Tongue (tissue), 2 donors: ENCODE measurements around the gene OR5K1. TPM values are rescaled to one million over a fixed set of nuclear protein-coding genes. Genes with fewer than 3 reads are reported as not detected.

Experiments
- DNase-seq: peaks from one replicate; pipeline ENCODE4 v3.0.0-alpha.2; 2015
- total RNA-seq: library from RNA; depleted of rRNA; stranded (reverse); fragments of >200 nt; gene quantifications from one replicate; pipeline ENCODE4 v1.2.3, GENCODE V29; 2014

OR5K1 gene
- not detected for total RNA-seq

DNA sequence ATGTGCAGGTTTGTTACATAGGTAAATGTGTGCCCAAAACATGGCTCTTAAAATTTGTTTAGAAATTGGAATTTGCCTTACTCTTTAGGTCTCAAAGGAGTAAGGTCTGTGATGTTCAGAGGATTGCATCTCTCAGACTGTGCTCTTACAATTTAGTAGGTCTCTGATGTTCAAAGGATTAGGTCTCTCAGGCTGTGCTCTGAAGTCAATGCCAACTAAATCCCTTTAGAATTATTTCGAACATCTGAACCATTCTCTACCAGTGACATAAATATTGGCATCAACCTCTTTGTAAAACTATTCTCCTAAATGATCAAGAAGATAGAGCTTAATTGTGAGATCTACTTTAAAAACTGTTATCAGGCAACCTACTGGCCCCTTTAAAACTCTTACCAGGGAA, at the start of gene OR5K1:
Gene OR5K1, plus strand, starts transcription at position 301 of the 400 bp plus-strand sequence. CDS start 6,376 bp downstream, outside the sequence.
- no peak for DNase-seq

DNA sequence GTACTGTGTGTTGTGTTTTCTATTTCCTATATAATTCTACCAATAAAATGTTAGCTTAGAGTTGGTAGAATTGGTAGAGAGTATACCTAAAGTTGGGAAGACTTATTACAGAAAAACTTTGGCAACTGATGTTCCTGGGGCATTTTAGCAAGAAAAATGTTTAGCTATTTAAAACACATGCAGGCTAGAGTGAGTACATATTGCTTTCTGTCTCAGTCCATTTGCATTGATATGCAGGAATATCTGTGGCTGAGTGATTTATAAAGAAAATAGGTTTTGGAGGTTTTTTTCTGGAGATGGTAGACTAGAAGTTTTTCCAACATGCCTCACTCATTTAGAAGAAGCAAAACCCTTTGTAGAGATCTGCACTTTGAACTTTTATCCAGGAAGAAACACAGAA, 30.4 kb upstream of the OR5K1 start:
- no peak for DNase-seq

DNA sequence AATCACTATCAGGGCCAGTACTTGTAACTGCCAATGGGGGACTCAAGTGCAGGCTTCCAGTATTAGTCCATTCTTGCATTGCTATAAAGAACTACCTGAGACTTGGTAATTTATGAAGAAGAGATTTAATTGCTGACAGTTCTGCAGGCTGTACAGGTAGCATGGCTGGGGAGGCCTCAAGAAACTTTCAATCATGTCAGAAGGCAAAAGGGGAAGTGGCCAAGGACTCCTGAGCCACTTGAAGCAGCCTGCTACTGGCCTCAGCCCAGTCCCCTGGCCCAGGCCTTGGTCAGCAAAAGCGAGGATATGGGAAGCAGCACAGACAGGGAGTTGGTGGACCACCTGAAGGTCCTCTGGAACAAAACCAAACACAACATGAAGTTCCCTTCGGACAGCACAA, 29.2 kb upstream of the OR5K1 start:
- DNase-seq: no peak

DNA sequence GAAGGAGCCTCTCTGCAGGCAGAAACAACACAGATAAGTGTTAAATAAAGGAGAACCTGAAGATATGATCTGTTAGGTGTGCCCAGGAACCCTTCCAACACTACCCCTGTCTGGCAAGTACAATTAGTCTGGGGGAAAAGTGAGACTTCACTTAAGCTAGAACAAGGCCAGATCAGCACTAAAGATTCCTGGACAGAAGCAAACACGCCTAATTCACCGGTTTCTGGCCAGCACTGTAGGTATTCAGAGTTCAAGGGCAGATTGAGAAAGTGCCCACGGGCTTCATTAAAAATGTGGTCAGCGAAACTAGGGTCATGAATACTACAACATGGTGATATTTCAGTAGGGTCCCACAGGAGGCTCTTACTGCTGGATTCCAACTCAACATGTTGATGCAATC, 28.6 kb upstream of the OR5K1 start:
- no peak for DNase-seq

DNA sequence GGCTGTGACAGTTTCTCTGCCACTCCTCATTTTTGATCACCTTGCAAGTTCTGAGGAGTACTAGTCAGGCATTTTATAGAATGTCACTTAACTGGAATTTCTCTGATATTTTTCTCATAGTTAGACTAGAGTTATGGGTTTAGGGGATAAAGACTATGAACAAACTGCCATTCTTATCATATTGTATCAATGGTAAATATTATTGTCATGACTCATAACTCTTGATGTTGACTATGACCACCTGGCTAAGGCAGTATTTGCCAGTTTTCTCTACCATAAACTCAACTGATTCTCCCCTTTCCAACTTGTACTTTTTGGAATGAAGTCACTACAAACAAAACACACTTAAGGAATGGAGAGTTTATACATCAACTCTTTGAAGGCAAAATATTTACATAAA, 22.7 kb upstream of the OR5K1 start:
- DNase-seq: no peak

- peak; percentile 3 for DNase-seq
Measured at GRCh38 chr3:98445949-98446406, 17.0 kb upstream of the OR5K1 start.

GRCh38 chr3:98449606-98450193, 13.3 kb upstream of the OR5K1 start:
- DNase-seq: no peak

DNA sequence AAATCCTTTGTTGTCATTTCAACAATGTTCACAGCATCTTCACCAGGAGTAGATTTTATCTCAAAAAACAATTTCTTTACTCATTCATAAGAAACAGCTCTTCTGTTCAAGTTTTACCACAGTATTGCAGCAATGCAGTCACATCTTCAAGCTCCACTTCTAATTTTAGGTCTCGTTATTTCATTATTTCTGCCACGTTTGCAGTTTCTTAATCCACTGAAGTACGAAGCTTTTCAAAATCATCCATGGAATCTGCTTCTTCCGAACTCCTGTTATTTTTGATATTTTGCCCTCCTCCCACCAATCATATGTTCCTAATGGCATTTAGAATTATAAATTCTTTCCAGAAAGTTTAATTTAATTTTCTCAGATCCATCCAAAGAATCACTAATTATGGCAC, 12.6 kb upstream of the OR5K1 start:
- DNase-seq: no peak

DNA sequence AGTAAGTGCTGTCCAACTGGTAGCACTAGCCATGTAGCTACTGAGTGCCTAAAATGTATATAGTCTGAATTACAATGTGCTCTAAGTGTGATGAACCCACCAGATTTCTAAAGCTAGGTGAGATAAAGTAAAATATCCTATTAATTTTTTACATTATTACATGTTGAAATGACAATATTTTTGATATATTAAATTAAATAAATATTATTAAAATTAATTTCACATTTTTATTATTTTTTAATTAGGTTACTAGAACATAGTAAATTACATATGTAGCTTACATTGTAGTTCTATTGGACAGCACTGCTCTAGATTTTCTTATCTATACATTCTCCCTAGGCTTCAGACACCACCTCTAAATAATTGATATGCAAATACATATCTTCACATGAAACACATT, 9.2 kb upstream of the OR5K1 start:
- DNase-seq: no peak

GRCh38 chr3:98454929-98455328, 8.1 kb upstream of the OR5K1 start:
- no peak for DNase-seq

GRCh38 chr3:98457543-98457942, 5.5 kb upstream of the OR5K1 start:
- DNase-seq: no peak

GRCh38 chr3:98460220-98460619, 2.8 kb upstream of the OR5K1 start:
- no peak for DNase-seq

DNA sequence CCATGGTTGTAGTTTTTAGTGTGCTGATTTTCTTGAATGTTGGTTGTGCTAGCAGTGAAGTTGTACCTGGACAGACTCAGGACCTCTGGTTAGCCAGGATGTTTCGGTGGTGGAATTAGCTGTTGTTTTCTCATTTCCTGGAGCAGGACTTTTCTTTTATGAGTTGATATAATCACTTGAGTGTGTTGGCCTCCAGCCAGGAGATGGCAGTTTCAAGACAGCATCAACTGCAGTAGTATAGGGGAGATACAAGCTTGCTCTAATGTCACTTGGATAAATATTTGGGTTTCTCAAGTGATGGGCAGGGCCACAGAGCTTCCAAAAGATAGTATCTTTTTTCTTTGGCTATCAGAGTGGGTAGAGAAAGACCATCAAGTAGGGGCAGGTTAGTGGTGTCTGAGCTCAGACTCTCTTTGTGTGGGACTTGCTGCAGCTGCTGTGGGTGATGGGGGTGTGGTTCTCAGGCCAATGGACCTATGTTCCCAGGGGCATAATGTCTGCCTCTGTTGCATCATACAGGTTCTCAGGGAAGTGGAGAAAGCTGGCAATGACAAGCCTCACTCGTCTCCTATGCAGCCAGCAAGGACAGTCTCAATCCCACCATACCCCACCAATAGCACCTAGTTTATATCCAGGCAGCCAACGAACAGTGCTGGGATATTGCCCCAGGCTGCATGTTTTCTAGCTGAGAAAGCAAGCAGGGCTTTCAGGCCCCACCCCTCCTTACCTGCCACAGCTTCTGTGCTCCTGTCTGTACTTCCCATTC, 19.9 kb downstream of the OR5K1 start:
- no peak for DNase-seq

DNA sequence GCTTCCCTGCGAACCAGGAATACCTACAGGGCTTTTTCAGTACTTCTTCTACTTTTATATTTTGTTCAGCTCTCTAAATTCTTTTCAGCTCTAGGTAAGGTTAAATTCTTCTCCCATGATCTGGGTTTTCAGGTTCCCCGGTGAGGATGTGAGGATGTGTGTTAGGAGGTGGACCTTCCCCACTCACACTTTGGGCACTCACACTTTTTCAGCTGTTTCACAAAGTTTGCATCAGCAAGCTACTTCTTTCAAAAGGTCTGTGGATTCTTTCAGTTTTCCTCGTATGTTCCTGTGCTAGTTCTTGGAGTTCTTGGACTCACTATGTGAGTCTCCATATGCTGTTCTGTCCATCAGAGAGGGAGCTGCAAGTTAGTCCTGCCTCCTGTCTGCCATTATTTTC, 20.6 kb downstream of the OR5K1 start:
- no peak for DNase-seq

GRCh38 chr3:98497381-98497780, 34.4 kb downstream of the OR5K1 start, which contains the start of gene OR5K2:
Gene OR5K2 (plus strand): TSS chr3:98497681. CDS start chr3:98497681, 0 bp downstream.
- no peak for DNase-seq

- DNase-seq: no peak
Measured at GRCh38 chr3:98500019-98500418, 37.0 kb downstream of the OR5K1 start.

DNA sequence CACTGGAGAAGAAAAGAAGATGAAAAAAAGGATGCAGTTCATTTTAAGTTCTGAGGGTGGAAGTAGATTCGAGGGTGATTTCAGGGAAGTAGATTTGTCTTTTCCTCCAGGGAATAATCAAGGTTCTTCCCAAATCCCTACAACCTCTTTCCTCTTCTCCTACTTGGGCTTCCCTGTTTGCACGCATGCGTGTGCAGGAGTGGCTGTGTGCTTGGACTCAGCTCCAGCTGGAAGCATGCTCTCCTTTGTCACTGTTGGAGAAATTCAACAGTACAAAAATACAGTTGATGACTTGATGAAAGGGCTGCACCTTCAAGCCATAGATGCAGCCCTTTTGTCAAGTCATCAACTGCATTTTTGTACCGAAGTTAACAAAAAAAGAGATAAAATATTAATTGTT, 38.3 kb downstream of the OR5K1 start:
- DNase-seq: no peak

DNA sequence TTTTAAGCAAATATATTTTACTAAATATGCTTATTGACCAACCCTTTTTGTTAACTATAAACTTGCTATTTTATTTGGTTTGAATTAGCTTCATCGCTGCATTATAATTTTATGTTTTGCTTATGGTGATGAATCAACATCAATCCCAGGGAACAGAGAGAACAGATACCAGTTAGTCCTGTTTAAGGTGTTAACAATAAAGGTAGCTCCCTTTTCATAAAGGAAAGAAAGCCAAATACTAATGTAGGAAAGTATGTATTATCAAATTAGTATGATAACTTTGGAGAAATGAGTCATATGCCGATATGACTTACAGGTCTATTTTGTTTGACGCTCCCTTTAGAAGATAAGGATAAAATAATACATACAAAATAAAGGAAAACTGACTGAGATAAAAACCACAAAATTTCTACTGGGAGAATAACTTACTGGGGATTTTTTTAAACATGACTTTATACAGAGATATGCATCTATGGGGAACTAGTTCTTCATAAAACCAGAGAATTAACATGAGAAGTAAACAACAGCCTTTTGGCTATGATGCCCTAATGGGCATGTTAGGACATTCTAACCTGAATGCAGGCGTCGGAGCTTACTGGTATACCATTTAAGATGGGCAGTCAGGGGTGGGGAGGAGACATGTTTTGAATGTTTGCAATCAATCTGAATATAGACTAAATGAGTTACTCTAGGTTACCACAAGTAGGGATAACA, 39.0 kb downstream of the OR5K1 start:
- DNase-seq: no peak

DNA sequence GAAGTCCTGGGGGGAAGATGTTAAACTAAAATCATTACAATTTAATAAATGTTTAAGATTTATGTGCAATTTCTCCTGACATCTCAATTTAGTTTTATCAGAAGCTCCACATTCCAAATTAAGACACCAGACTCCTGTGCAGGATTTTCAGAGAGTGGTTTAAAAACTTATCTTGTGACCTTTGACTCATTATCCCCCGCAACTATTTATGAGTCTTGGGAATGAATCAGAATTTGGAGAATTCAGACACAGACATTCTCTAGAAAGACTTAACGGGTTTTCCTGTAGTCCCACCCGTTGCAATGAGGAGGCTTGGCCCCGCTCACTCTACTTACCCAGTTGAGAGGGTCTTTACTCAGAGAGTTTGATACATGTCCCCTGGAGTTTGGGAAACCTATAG, 41.5 kb downstream of the OR5K1 start:
- no peak for DNase-seq

- no peak for DNase-seq
Measured at GRCh38 chr3:98508582-98508981, 45.6 kb downstream of the OR5K1 start.

GRCh38 chr3:98512576-98512975, 49.6 kb downstream of the OR5K1 start:
- DNase-seq: no peak

DNA sequence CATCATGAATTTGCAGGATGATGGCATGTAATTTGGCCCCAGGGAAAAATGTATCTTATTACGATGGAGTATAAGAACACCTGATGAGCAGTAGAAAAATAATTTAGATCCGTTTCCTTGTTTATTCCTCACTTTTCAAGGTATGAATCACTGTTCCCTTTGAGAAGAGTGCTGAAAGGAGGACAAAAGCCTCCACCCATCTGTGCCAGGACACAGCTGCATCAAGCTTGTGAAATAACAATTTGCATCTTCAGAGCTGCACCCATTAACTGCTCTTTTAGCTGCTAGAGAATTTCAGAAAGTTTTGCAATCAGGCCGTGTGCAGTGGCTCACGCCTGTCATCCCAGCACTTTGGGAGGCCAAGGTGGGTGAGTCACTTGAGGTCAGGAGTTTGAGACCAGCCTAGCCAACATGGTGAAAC, 50.1 kb downstream of the OR5K1 start:
- peak; percentile 4 for DNase-seq

DNA sequence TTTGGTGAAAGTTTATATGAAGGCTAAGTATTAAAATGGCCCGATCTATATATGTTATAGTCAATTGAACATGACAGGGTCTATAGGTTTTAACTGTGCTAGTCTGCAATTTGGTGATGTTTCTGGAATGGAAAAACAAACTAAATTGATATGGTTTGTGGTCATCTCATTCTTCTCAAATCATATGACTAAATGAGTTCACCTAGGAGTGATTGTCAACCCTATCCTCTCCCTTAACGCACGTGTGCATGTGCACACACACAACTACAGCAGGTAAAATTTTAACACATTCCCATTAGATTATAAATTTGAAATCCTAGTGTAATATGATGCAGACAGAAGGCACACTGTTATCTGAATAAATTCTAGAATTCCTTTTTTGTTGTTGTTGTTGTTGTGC, 50.7 kb downstream of the OR5K1 start:
- no peak for DNase-seq
